Right forelimb (tissue), 1 donor: ENCODE results near the gene GPSM1.
"Not testable (repeated sequence)": the region's sequence is repeated elsewhere in the genome, so short reads cannot be mapped to it uniquely, and the experiment has no call there.

Source experiments
- DNase-seq: peaks from one replicate; pipeline ENCODE4 v3.0.0-alpha.2; 2018

Gene GPSM1

GRCh38 chr9:136401173-136401922, 74.0 kb downstream of the GPSM1 start:
- no peak for DNase-seq

- DNase-seq, result no peak
Observed at GRCh38 chr9:136402067-136402466, 74.7 kb downstream of the GPSM1 start.

- no peak for DNase-seq
Observed at GRCh38 chr9:136403538-136403914, 76.2 kb downstream of the GPSM1 start.

GRCh38 chr9:136403915-136404800, 76.8 kb downstream of the GPSM1 start:
- DNase-seq, result no peak

- no peak for DNase-seq
Observed at GRCh38 chr9:136404801-136405136, 77.4 kb downstream of the GPSM1 start.

- no peak for DNase-seq
Observed at GRCh38 chr9:136405481-136405880, 78.1 kb downstream of the GPSM1 start.

GRCh38 chr9:136405904-136406303, 78.6 kb downstream of the GPSM1 start:
- DNase-seq, result not testable (repeated sequence)

GRCh38 chr9:136407061-136407460, 79.7 kb downstream of the GPSM1 start:
- not testable (repeated sequence) for DNase-seq

- DNase-seq, result no peak
Observed at GRCh38 chr9:136407911-136408310, 80.6 kb downstream of the GPSM1 start.
